GM18517 (cell line): Measurements from ENCODE around the gene PTGES2.

Experiments used
- ATAC-seq: cut with Tn5 transposase; IDR thresholded peaks from one replicate; pipeline ENCODE4 v1.9.1; 2021; ENCODE audit warnings: mild to moderate bottlenecking, moderate library complexity; ENCODE audit not compliant: unreplicated experiment

Gene PTGES2

DNA sequence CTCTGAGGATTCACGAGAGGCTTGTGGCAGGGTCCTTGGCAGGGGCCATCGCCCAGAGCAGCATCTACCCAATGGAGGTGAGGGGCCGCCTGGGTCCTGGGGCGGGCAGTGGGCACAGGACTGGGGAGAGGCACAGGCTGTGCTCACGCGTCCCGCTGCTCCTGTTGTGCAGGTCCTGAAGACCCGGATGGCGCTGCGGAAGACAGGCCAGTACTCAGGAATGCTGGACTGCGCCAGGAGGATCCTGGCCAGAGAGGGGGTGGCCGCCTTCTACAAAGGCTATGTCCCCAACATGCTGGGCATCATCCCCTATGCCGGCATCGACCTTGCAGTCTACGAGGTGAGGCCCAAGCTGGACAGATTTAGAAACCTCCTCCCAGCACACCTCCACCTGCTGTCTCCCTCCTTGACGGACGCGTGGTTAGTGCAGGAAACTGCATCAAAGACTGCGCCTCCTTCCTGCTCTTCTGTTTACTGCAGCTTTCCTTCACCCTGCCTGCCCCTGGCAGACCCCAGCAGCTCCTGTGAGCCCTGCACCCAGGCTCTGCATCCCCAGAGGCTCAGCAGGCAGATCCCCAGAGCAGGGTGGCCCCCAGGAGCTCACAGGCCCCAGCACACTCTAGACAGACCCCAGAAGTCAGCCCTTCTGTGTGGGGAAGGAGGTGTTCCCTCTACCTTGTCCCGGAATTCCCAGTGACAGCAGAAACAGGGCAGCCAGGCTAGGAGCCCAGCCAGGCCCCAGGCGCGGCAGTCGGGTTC, 21.2 kb downstream of the PTGES2 start:
- no peak for ATAC-seq

DNA sequence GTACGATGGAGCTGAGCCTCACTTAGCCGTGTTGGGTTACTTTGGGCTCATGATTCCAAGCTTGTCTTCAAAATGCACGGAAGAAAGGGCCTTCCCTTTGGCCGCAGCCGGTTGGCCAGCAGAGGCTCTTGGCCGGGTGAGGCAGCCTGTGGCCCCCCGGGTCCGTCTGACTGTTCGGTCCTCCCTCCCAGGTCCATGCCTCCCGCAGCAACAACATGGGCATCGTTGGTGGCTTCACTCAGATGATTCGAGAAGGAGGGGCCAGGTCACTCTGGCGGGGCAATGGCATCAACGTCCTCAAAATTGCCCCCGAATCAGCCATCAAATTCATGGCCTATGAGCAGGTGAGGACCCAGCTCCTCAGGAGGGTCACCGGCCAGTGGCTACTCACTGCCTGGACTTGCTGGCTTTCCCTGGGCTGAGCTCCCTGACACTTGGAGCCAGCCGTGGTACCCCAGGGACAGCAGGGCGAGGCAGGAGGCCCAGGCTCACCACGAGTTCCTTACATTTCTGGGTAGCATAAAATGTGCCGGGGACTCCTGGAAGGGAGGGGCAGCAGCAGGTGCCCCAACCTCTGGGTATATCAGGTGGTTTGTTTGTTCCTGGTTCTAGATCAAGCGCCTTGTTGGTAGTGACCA, 21.9 kb downstream of the PTGES2 start:
- ATAC-seq = no peak

DNA sequence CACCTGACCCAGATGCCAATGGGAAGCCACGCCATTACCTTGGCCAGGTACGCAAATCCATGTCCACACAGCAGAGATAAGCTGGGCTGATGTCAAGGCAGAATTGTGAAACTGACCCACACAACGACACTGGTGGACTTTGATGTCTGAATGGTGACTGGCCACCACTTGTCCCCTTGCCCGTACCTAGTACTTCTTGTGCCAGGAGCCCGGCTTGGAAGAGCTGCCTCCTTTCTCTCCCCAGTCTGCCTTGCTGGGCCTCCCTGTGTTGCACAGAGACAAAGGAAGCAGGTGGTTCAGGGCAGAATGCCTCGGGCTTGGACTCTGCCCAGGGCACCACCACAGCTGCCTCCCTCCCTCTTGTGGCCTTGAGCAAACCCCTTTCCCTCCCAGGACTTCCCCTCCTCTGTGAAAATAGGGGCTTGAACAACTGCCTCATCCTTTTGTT, 23.3 kb downstream of the PTGES2 start:
- ATAC-seq = no peak

- no peak for ATAC-seq
Observed at GRCh38 chr9:128103589-128103962, 24.0 kb downstream of the PTGES2 start.

GRCh38 chr9:128102861-128103588, 24.5 kb downstream of the PTGES2 start:
- ATAC-seq = no peak

DNA sequence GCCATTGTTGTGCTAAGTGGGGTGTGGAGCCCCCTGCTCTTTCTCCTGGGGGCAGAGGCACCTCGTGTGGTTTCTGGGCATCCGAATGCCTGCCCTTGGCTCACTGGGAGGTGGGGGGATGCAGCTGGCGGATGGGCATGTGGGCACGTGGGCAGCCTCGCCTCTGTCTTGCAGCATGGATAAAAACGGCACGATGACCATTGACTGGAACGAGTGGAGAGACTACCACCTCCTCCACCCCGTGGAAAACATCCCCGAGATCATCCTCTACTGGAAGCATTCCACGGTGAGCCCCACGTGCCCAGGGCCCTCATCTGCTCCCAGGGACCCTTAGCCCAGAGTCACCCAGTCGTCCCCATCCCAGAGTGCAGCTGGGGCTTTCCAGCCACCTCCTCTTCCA, 25.3 kb downstream of the PTGES2 start:
- ATAC-seq = no peak

GRCh38 chr9:128101690-128102089, 25.8 kb downstream of the PTGES2 start:
- no peak for ATAC-seq

- ATAC-seq = no peak
Observed at GRCh38 chr9:128101231-128101661, 26.3 kb downstream of the PTGES2 start.

GRCh38 chr9:128100581-128100980, 26.9 kb downstream of the PTGES2 start:
- no peak for ATAC-seq

GRCh38 chr9:128099932-128100491, 27.5 kb downstream of the PTGES2 start:
- no peak for ATAC-seq

GRCh38 chr9:128099231-128099931, 28.1 kb downstream of the PTGES2 start:
- ATAC-seq = no peak

GRCh38 chr9:128098297-128099230, 29.0 kb downstream of the PTGES2 start:
- ATAC-seq = no peak

- no peak for ATAC-seq
Observed at GRCh38 chr9:128097543-128098296, 29.8 kb downstream of the PTGES2 start.

DNA sequence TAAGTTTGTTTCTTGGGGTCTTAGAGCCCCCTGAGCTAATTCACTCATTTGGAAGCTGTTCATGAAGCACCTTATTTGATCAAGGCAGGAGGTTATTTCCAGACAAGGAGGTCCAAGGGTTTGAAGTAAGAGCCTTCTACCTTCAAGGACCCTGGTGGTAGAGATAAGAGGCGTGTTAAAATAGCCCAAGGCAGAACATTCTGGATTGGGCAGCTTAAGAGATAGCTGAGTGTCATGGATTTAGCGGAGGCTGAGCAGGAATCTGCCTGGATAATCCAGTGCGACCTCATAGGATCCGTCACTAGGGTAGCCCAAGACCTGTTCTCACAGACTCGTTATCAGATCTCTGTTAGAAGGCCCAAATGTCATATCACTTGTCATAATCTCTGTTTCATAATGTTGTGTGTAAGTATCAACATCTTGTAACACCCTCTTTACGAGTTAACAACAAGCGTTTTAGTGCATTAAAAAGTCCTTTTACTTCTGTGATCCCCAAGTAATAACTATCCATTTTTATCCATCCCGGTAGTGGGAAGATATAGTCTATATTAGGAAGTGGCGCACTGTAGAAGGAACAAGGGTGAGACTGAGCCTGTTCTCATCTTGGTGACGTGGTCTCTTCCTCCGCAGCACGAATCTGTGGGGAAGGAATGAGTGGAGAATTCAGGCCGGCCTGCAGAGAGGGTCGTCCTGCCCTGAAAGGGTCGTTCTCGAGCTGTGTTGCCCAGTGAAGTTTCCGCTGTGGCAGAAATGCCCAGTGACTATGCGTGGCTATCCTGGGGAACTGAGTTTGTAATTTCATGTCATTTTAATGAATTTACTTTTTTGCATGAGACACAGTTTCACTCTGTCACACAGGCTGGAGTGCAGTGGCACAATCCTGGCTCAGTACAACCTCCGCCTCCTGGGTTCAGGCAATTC, 30.7 kb downstream of the PTGES2 start:
- no peak for ATAC-seq

DNA sequence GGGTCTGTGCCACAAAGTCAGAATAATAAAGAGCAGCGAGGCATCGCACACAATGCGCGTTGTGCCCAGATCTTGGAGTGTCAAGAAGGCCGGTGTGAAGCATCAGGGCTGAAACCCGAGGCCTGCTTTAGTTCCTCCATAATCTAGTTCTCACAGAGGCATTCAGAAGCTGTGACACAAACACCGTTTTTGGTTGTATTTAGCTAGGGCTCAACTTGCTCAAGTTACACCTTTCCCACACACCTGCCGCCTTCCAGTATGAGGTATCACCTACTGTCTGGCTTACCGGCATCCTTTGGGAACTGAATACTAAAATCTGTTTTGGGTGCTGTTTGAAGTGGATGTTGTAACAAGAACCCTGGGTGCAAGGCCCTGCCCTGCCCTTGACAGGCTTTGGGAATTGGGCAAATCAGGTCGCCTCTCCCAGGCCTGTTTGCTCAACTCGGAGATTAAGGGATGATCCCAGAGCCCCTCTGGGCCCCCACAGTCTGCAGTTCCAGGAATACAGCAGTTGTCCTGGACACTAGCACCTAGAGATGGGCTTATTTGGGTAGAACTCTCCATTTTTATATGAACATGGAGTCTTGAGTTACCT, 32.5 kb downstream of the PTGES2 start:
- ATAC-seq = no peak

DNA sequence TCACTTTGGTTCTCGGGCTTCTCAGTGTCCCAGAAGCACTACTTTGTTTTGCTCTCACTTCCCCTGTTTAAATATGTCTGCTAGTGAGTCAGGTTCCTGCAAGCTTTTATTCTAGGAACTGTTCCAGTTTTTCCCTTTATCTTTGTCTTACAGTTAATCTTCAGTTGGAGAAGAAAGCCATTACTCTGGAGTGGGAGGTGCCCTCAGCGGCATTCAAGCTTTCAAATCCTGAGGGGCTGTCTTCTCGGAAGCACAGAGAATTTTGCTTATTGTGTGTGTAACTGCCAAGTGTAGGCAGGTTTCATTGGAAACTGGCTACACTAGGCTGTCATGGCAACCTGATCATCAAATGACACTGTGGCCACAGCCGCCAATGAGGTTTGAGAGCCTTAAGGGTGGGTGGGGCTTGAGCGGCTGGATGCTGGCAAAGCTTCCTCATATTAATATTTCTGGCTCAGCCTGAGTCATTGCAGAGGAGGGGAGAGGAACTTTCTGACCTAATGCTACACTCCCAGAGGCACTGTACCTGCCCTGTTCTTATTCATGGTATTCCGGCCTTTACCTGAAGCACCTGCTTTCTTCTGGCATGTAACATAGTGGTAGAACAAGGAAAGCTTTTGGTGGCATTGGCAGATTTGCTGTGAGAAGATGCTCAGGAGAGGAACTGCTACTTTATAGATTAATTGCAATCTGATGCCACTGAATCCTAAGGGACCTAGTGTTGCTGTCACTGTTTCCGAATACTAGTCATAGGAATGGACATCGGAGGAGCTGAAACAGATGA, 33.2 kb downstream of the PTGES2 start:
- ATAC-seq = peak; percentile 71

DNA sequence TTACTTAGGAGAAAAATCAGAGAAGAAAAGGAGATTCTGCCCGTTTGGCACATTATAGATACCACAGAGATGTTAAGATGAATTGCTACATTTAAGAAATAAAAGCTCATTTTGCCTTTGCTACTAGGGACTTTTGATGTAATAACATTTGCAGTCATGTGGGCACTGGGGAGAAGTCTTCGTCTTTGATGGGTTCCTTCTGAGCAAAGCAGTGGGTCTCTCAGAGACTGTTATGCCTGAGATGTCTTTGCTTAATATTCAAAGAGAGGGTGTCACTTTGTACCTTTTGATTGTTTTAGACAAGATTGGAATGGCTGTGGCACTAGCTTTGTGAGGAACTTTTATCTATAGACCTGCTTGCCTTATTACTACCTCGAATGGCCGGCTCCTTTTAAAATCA, 34.5 kb downstream of the PTGES2 start:
- no peak for ATAC-seq
